K562 (cell line): Measurements from ENCODE around the gene GARNL3.

Experiments used
- EGR1 ChIP-seq: fragments of 450-650 bp; conservative IDR thresholded peaks from 2 replicates; pipeline ENCODE4 v1.6.1; 2017; ENCODE audit warnings: mild to moderate bottlenecking
- HNRNPK ChIP-seq: fragments of 200-400 bp; formaldehyde crosslinking; IDR thresholded peaks from one replicate; pipeline ENCODE4 v1.6.1; 2018; ENCODE audit warnings: mild to moderate bottlenecking, low read depth, low read length; ENCODE audit not compliant: poor library complexity, severe bottlenecking
- KAT7 ChIP-seq: sonication (generic); formaldehyde crosslinking; IDR thresholded peaks from 2 replicates; pipeline ENCODE4 v1.8.0; 2022; ENCODE audit warnings: missing genetic modification reagents, mild to moderate bottlenecking, borderline replicate concordance
- MAX ChIP-seq: sonication (generic); formaldehyde crosslinking; IDR thresholded peaks from 2 replicates; pipeline ENCODE4 v1.9.0; 2022; ENCODE audit warnings: mild to moderate bottlenecking, missing genetic modification reagents
- NFIC ChIP-seq: fragments of 450-650 bp; IDR thresholded peaks from 2 replicates; pipeline ENCODE4 v1.6.1; 2017; ENCODE audit warnings: mild to moderate bottlenecking, inconsistent platforms
- PHB ChIP-seq: fragments of 250-450 bp; sonication (Bioruptor Pico); IDR thresholded peaks from 2 replicates; pipeline ENCODE4 v1.5.0; 2021
- RAD21 ChIP-seq, 2 experiments: fragments of 250-450 bp in 1 of 2; fragments of 450-650 bp in 1 of 2; sonication (Bioruptor Pico) in 1 of 2; formaldehyde crosslinking in 1 of 2; IDR thresholded peaks in 1 of 2; conservative IDR thresholded peaks in 1 of 2; 2 replicates each; pipeline versions ENCODE4 v1.4.0 to v1.8.0; 2020 to 2022; ENCODE audit warnings: mild to moderate bottlenecking in 2 of 2, moderate library complexity in 1 of 2
- SP1 ChIP-seq: sonication (generic); formaldehyde crosslinking; IDR thresholded peaks from 2 replicates; pipeline ENCODE4 v1.8.1; 2022; ENCODE audit warnings: mild to moderate bottlenecking, missing genetic modification reagents
- TAF15 ChIP-seq: fragments of 200-400 bp; formaldehyde crosslinking; IDR thresholded peaks from 2 replicates; pipeline ENCODE4 v1.6.1; 2017; ENCODE audit warnings: mild to moderate bottlenecking, low read depth, low read length, moderate library complexity
- YY1 ChIP-seq, 3 experiments: IDR thresholded peaks; 2 replicates each; pipeline ENCODE4 v1.6.1; 2011; ENCODE audit warnings: low read length in 2 of 3, mild to moderate bottlenecking in 2 of 3, moderate library complexity in 2 of 3, borderline replicate concordance in 1 of 3, control low read depth in 1 of 3, low read depth in 1 of 3; ENCODE audit not compliant: insufficient read depth in 3 of 3, insufficient replicate concordance in 2 of 3, control insufficient read depth in 1 of 3, insufficient read length in 1 of 3; ENCODE audit errors: extremely low read depth in 1 of 3
- ZBTB33 ChIP-seq: sonication (generic); formaldehyde crosslinking; IDR thresholded peaks from 2 replicates; pipeline ENCODE4 v1.8.1; 2023; ENCODE audit warnings: mild to moderate bottlenecking, missing genetic modification reagents

DNA sequence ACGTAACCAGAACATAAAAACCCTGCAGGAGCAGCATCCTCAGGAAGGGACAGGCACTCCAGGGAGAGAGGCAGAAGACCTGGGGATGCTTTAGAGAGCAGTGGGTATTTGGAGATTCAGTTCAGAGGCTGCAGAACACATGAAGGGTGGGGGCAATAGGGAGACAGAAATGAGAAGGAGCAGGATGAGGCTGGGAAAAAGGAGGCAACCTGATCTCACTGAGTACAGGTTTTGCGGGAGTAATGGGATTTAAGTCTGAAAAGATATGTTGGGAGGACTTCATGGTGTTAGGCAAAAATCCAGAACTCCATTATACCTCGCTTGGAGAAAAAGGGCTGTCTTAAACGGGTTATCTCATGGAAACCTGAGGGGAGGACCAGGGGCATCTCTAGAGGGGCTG lies 41.3 kb upstream of the GARNL3 start:
- TF ChIP-seq YY1 (IDR thresholded peaks at IDR 0.05; ENCODE audit: borderline replicate concordance in 1 of 3, control insufficient read depth in 1 of 3, extremely low read depth in 1 of 3, insufficient read depth in 3 of 3, insufficient read length in 1 of 3, insufficient replicate concordance in 2 of 3, low read depth in 1 of 3, low read length in 2 of 3) (no peak), RAD21 (CRISPR knock-in tag; conservative IDR thresholded peaks at IDR 0.05 in 1 of 2, IDR thresholded peaks at IDR 0.05 in 1 of 2) (no peak), KAT7 (CRISPR knock-in tag) (no peak), SP1 (CRISPR knock-in tag) (no peak), MAX (CRISPR knock-in tag) (no peak), HNRNPK (no peak), PHB (CRISPR knock-in tag) (no peak), EGR1 (no peak), ZBTB33 (CRISPR knock-in tag) (no peak), NFIC (no peak), TAF15 (no peak)
